ENCODE results near the gene SCUBE1. TPM values are rescaled to one million over a fixed set of nuclear protein-coding genes. Genes with fewer than 3 reads are reported as not detected.

Gene SCUBE1
- total and polyA plus RNA-seq, 2 experiments from 2014 or later: 0.81 to 3.2 TPM

GRCh38 chr22:43243324-43243723 lies 99.8 kb downstream of the SCUBE1 start (continued):
- no peak for TF ChIP-seq CTCF (conservative IDR thresholded peaks at IDR 0.05; ENCODE audit: low read depth in 2 of 2)
- TF ChIP-seq EZH2 (IDR thresholded peaks at IDR 0.05; ENCODE audit: low read depth, unreplicated experiment): no peak
- TF ChIP-seq ZNF114 (CRISPR knock-in tag; IDR thresholded peaks at IDR 0.05): no peak
- TF ChIP-seq EZH2phosphoT487 (IDR thresholded peaks at IDR 0.05; ENCODE audit: unreplicated experiment): no peak
- no peak for TF ChIP-seq STAT1 (IDR thresholded peaks at IDR 0.05; ENCODE audit: unreplicated experiment)
- no peak for TF ChIP-seq REST (IDR thresholded peaks at IDR 0.05; ENCODE audit: unreplicated experiment)
- TF ChIP-seq ZNF331 (CRISPR knock-in tag; IDR thresholded peaks at IDR 0.05; ENCODE audit: low read depth): no peak
- no peak for TF ChIP-seq CREB1 (CRISPR knock-in tag; IDR thresholded peaks at IDR 0.05; ENCODE audit: low read depth)
- TF ChIP-seq POLR2AphosphoS5 (IDR thresholded peaks at IDR 0.05; ENCODE audit: low read depth): no peak

GRCh38 chr22:43242627-43243026 lies 100.5 kb downstream of the SCUBE1 start:
- ATAC-seq (no peak), DNase-seq (ENCODE audit: low spot score) (no peak)
- H3K36me3 Mint-ChIP-seq (ENCODE audit: low read depth): no peaks in the 10 kb centered on the region
- Histone ChIP-seq H3K9me2 (ENCODE audit: insufficient read depth) (no peaks in the 10 kb centered on the region), H3K4me1 (ENCODE audit: insufficient read depth) (no peaks in the 10 kb centered on the region), H3K79me2 (replicated peaks; ENCODE audit: insufficient read depth) (no peaks in the 10 kb centered on the region), H3K36me3 (ENCODE audit: insufficient read depth) (no peaks in the 10 kb centered on the region), H3K27ac (ENCODE audit: low read depth) (no peak overlapping the region), H3F3A (replicated peaks; ENCODE audit: low read depth) (no peaks in the 10 kb centered on the region), H2AFZ (no peak overlapping the region), H3K4me3 (no peak overlapping the region), H4K20me1 (replicated peaks; ENCODE audit: insufficient read depth) (no peaks in the 10 kb centered on the region), H3K4me2 (no peak overlapping the region), H3K27me3 (ENCODE audit: insufficient read depth) (no peaks in the 10 kb centered on the region)
- no peak overlapping the region for H3K27ac Mint-ChIP-seq
- H3K4me1 Mint-ChIP-seq: no peaks in the 10 kb centered on the region
- TF ChIP-seq STAT1 (IDR thresholded peaks at IDR 0.05; ENCODE audit: unreplicated experiment) (no peak), REST (IDR thresholded peaks at IDR 0.05; ENCODE audit: unreplicated experiment) (no peak), EZH2phosphoT487 (IDR thresholded peaks at IDR 0.05; ENCODE audit: unreplicated experiment) (no peak), EZH2 (IDR thresholded peaks at IDR 0.05; ENCODE audit: low read depth, unreplicated experiment) (no peak), ETS1 (IDR thresholded peaks at IDR 0.05) (no peak)
- H3K9me3 Mint-ChIP-seq: no peaks in the 10 kb centered on the region
- H3K27me3 Mint-ChIP-seq (ENCODE audit: insufficient read depth, low read depth, poor library complexity): peaks cover 6% of the 10 kb centered on the region
- H3K4me3 Mint-ChIP-seq: no peak overlapping the region
